ENCODE data around the gene OR4C15.

DNA sequence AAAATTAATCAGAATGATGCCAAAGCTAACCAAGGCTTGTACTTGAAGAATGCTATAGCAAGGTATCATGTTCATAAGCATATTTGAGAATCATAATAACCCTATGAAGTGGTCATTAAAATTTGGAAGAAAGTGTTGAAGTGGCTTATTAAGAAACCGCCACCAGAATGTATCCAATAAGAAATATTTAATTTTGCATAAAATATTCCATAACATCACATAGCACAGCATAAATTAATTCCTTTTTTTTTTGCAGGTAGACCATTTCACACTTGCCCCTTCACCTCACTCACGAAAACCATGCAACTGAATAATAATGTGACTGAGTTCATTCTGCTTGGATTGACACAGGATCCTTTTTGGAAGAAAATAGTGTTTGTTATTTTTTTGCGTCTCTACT lies 17.6 kb downstream of the OR4C15 start, which contains the start of gene OR4C16:
- TF ChIP-seq, protein P1, sequence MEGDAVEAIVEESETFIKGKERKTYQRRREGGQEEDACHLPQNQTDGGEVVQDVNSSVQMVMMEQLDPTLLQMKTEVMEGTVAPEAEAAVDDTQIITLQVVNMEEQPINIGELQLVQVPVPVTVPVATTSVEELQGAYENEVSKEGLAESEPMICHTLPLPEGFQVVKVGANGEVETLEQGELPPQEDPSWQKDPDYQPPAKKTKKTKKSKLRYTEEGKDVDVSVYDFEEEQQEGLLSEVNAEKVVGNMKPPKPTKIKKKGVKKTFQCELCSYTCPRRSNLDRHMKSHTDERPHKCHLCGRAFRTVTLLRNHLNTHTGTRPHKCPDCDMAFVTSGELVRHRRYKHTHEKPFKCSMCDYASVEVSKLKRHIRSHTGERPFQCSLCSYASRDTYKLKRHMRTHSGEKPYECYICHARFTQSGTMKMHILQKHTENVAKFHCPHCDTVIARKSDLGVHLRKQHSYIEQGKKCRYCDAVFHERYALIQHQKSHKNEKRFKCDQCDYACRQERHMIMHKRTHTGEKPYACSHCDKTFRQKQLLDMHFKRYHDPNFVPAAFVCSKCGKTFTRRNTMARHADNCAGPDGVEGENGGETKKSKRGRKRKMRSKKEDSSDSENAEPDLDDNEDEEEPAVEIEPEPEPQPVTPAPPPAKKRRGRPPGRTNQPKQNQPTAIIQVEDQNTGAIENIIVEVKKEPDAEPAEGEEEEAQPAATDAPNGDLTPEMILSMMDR (tag by site-specific recombination; IDR thresholded peaks at IDR 0.05) = no peak
- TF ChIP-seq ZNF660 (tag by site-specific recombination; IDR thresholded peaks at IDR 0.05) (no peak), ZNF174 (tag by site-specific recombination; IDR thresholded peaks at IDR 0.05) (no peak), ZNF621 (tag by site-specific recombination; IDR thresholded peaks at IDR 0.05) (no peak), KLF16 (tag by site-specific recombination; IDR thresholded peaks at IDR 0.05) (no peak), ZNF335 (tag by site-specific recombination; conservative IDR thresholded peaks at IDR 0.05) (no peak), ZBTB21 (tag by site-specific recombination; IDR thresholded peaks at IDR 0.05) (no peak), ZBTB1 (tag by site-specific recombination; IDR thresholded peaks at IDR 0.05) (no peak), PRDM1 (tag by site-specific recombination; IDR thresholded peaks at IDR 0.05) (no peak)
- TF ChIP-seq, protein P2, sequence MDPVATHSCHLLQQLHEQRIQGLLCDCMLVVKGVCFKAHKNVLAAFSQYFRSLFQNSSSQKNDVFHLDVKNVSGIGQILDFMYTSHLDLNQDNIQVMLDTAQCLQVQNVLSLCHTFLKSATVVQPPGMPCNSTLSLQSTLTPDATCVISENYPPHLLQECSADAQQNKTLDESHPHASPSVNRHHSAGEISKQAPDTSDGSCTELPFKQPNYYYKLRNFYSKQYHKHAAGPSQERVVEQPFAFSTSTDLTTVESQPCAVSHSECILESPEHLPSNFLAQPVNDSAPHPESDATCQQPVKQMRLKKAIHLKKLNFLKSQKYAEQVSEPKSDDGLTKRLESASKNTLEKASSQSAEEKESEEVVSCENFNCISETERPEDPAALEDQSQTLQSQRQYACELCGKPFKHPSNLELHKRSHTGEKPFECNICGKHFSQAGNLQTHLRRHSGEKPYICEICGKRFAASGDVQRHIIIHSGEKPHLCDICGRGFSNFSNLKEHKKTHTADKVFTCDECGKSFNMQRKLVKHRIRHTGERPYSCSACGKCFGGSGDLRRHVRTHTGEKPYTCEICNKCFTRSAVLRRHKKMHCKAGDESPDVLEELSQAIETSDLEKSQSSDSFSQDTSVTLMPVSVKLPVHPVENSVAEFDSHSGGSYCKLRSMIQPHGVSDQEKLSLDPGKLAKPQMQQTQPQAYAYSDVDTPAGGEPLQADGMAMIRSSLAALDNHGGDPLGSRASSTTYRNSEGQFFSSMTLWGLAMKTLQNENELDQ (tag by site-specific recombination; IDR thresholded peaks at IDR 0.05; ENCODE audit: low read depth) = no peak

Data from HEK293 (cell line).